ENCODE results near the gene ABLIM3.

DNA sequence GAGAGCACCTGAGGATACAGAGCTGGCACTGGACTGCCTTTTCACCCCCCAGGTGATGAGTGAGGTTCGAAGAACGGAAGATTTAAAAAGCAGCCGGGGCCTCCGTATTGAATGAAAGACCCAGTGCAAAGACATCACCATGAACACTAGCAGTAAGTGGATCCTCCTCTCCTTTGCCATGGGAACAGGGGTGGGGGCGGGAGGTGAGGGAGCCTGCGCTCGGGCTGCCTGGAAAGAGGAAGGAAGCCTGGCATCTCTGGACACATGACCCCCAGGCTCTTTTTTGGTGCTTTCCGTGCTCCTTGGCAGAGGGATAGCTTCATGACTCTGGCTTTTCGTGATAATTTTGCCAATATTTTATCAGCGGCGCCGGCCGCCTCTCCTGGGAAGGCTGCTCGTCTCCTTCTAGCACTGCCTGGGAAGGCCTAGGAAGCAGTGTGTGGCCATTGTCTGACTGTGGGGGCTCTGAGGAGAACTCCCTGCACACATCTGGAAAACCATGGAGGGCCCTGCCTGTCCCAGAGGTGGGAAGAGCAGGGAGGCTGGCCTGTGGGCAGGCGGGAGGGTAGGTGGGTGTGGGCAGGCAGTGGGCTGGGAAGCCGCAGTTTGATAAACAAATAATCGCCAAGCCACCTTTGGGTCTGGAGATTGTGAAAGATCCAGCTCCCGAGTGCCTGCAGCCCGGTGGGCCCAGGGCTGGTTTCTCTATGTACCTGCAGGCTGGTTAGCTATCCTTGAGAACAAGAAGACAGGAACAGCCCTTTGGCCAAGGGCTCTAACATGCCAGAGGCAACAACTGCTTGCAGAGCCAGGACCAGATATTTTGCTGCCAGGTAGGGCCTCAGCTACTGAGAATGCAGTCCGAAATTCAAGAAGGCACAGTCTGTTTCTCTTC is 911 bp downstream of the ABLIM3 start:
- TF ChIP-seq GATA2 (IDR thresholded peaks at IDR 0.05; ENCODE audit: low read depth, low read length) (no peak), GATA3 (IDR thresholded peaks at IDR 0.05; ENCODE audit: low read depth, low read length) (no peak)

Data from SH-SY5Y (cell line).